Esophagus muscularis mucosa (tissue), 3 donors: ENCODE measurements around the gene LRRN2.

Experiments
- POLR2A ChIP-seq: fragments of 450-650 bp; IDR thresholded peaks from one replicate; pipeline ENCODE4 v1.6.1; 2017; ENCODE audit warnings: antibody characterized with exemption, moderate library complexity, mild to moderate bottlenecking, low read depth
- POLR2AphosphoS5 ChIP-seq, 2 donors: sonication (generic); formaldehyde crosslinking; IDR thresholded peaks; one replicate each; pipeline ENCODE4 v1.6.1; 2017; ENCODE audit warnings: antibody characterized with exemption in 2 of 2
- TF ChIP-seq, protein P1 (sequence below), 3 experiments: fragments of 200-600 bp in 2 of 3; fragments of 450-650 bp in 1 of 3; sonication (generic) in 2 of 3; IDR thresholded peaks; one replicate each; pipeline ENCODE4 v1.5.1; 2017 to 2019; ENCODE audit warnings: antibody characterized with exemption in 3 of 3, mild to moderate bottlenecking in 2 of 3, moderate library complexity in 1 of 3

DNA sequence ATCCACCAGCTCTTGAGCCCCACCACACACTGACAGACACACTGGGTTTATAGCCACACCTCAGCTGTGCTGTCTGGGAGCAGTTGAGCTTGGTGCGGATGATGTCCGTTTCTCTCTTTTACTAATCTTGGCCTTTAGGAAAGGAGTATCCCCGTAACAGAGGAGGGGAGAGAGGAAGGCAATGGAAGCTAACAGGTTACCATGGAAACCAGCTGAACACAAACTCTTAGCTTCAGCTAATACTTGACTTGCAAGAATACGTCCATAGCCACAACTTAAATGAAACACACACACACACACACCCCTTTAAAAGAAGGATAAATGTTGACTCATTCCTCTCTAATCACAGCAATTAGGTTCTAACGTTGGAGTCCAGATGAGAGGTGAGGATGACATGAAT lies 28.0 kb upstream of the LRRN2 start:
- TF ChIP-seq, protein P1, sequence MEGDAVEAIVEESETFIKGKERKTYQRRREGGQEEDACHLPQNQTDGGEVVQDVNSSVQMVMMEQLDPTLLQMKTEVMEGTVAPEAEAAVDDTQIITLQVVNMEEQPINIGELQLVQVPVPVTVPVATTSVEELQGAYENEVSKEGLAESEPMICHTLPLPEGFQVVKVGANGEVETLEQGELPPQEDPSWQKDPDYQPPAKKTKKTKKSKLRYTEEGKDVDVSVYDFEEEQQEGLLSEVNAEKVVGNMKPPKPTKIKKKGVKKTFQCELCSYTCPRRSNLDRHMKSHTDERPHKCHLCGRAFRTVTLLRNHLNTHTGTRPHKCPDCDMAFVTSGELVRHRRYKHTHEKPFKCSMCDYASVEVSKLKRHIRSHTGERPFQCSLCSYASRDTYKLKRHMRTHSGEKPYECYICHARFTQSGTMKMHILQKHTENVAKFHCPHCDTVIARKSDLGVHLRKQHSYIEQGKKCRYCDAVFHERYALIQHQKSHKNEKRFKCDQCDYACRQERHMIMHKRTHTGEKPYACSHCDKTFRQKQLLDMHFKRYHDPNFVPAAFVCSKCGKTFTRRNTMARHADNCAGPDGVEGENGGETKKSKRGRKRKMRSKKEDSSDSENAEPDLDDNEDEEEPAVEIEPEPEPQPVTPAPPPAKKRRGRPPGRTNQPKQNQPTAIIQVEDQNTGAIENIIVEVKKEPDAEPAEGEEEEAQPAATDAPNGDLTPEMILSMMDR (IDR thresholded peaks at IDR 0.05), result no peak
- TF ChIP-seq POLR2A (no peak), POLR2AphosphoS5 (IDR thresholded peaks at IDR 0.05) (no peak)
